ENCODE data around the gene LRRC8A.

Gene LRRC8A

GRCh38 chr9:128838338-128838737 lies 43.6 kb upstream of the LRRC8A start:
- TF ChIP-seq ZBTB7A (IDR thresholded peaks at IDR 0.05; ENCODE audit: low read depth), result no peak
- no peak for TF ChIP-seq CEBPB (IDR thresholded peaks at IDR 0.05)
- TF ChIP-seq EP300 (IDR thresholded peaks at IDR 0.05; ENCODE audit: borderline replicate concordance), result no peak
- TF ChIP-seq, protein P1, sequence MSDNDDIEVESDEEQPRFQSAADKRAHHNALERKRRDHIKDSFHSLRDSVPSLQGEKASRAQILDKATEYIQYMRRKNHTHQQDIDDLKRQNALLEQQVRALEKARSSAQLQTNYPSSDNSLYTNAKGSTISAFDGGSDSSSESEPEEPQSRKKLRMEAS (IDR thresholded peaks at IDR 0.05), result no peak
- no peak for TF ChIP-seq RAD21 (IDR thresholded peaks at IDR 0.05; ENCODE audit: low read depth)
- TF ChIP-seq, protein P2, sequence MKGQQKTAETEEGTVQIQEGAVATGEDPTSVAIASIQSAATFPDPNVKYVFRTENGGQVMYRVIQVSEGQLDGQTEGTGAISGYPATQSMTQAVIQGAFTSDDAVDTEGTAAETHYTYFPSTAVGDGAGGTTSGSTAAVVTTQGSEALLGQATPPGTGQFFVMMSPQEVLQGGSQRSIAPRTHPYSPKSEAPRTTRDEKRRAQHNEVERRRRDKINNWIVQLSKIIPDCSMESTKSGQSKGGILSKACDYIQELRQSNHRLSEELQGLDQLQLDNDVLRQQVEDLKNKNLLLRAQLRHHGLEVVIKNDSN (IDR thresholded peaks at IDR 0.05), result no peak
- TF ChIP-seq, protein P3, sequence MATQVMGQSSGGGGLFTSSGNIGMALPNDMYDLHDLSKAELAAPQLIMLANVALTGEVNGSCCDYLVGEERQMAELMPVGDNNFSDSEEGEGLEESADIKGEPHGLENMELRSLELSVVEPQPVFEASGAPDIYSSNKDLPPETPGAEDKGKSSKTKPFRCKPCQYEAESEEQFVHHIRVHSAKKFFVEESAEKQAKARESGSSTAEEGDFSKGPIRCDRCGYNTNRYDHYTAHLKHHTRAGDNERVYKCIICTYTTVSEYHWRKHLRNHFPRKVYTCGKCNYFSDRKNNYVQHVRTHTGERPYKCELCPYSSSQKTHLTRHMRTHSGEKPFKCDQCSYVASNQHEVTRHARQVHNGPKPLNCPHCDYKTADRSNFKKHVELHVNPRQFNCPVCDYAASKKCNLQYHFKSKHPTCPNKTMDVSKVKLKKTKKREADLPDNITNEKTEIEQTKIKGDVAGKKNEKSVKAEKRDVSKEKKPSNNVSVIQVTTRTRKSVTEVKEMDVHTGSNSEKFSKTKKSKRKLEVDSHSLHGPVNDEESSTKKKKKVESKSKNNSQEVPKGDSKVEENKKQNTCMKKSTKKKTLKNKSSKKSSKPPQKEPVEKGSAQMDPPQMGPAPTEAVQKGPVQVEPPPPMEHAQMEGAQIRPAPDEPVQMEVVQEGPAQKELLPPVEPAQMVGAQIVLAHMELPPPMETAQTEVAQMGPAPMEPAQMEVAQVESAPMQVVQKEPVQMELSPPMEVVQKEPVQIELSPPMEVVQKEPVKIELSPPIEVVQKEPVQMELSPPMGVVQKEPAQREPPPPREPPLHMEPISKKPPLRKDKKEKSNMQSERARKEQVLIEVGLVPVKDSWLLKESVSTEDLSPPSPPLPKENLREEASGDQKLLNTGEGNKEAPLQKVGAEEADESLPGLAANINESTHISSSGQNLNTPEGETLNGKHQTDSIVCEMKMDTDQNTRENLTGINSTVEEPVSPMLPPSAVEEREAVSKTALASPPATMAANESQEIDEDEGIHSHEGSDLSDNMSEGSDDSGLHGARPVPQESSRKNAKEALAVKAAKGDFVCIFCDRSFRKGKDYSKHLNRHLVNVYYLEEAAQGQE (IDR thresholded peaks at IDR 0.05; ENCODE audit: low read depth), result no peak
- no peak for TF ChIP-seq TEAD4 (IDR thresholded peaks at IDR 0.05)
- TF ChIP-seq FOXM1 (IDR thresholded peaks at IDR 0.05; ENCODE audit: borderline replicate concordance, low read depth), result no peak
- TF ChIP-seq TAF1 (IDR thresholded peaks at IDR 0.05; ENCODE audit: low read depth), result no peak

- TF ChIP-seq EGR1 (IDR thresholded peaks at IDR 0.05), result no peak
- TF ChIP-seq, protein P1 (IDR thresholded peaks at IDR 0.05), result no peak
- no peak for TF ChIP-seq ZBTB7A (IDR thresholded peaks at IDR 0.05; ENCODE audit: low read depth)
- TF ChIP-seq YY1 (IDR thresholded peaks at IDR 0.05; ENCODE audit: low read depth), result no peak
- no peak for TF ChIP-seq TEAD4 (IDR thresholded peaks at IDR 0.05)
- no peak for TF ChIP-seq NFIC (IDR thresholded peaks at IDR 0.05)
- TF ChIP-seq, protein P2 (IDR thresholded peaks at IDR 0.05), result no peak
- TF ChIP-seq EP300 (IDR thresholded peaks at IDR 0.05; ENCODE audit: borderline replicate concordance), result no peak
- no peak for TF ChIP-seq CEBPB (IDR thresholded peaks at IDR 0.05)
- TF ChIP-seq, protein P3 (IDR thresholded peaks at IDR 0.05; ENCODE audit: low read depth), result no peak
- no peak for TF ChIP-seq CREB1 (IDR thresholded peaks at IDR 0.05; ENCODE audit: low read depth)
- TF ChIP-seq TCF12 (IDR thresholded peaks at IDR 0.05; ENCODE audit: low read depth), result no peak
- TF ChIP-seq RAD21 (IDR thresholded peaks at IDR 0.05; ENCODE audit: low read depth), result no peak
- no peak for TF ChIP-seq FOXM1 (IDR thresholded peaks at IDR 0.05; ENCODE audit: borderline replicate concordance, low read depth)
- no peak for TF ChIP-seq TAF1 (IDR thresholded peaks at IDR 0.05; ENCODE audit: low read depth)
These were observed 41.4 kb upstream of the LRRC8A start for GRCh38 chr9:128840524-128840923.

DNA sequence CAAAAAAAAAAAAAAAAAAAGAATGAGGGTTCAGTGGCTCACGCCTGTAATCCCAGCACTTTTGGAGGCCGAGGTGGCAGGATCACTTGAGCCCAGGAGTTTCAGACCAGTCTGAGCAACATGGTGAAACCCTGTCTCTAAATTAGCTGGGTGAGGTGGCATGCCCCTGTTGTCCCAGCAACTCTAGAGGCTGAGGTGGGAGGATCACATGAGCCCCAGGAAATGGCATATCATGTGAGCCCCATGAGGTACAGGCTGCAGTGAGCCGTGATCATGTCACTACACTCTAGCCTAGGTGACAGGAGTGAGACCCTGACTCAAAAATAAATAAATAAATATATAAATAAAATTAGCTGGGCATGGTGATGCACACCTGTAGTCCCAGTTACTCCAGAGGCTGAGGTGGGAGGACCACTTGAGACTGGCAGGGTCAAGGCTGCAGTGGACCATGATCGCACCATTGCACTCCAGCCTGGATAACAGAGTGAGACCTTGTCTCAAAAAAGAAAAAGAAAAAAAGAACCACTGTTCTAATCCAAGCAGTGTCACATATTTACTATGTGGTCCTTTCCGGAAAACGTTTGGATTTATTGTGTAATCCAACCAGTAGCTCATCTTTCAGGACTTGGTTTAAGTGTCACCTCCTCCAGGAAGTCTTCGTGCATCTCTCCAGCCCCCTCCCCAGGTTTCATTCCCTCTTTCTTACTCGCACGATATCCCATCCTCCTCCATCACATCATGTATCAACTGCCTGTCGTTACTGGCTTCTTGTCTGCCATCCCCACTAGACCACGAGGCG lies 40.0 kb upstream of the LRRC8A start:
- TF ChIP-seq CREB1 (IDR thresholded peaks at IDR 0.05; ENCODE audit: low read depth), result no peak
- TF ChIP-seq EGR1 (IDR thresholded peaks at IDR 0.05), result no peak
- no peak for TF ChIP-seq FOXM1 (IDR thresholded peaks at IDR 0.05; ENCODE audit: borderline replicate concordance, low read depth)

GRCh38 chr9:128845186-128845931 lies 36.6 kb upstream of the LRRC8A start:
- TF ChIP-seq, protein P3 (IDR thresholded peaks at IDR 0.05; ENCODE audit: low read depth), result no peak
- TF ChIP-seq TCF12 (IDR thresholded peaks at IDR 0.05; ENCODE audit: low read depth), result no peak
- TF ChIP-seq, protein P1 (IDR thresholded peaks at IDR 0.05), result no peak
- TF ChIP-seq NFIC (IDR thresholded peaks at IDR 0.05), result no peak
- TF ChIP-seq RAD21 (IDR thresholded peaks at IDR 0.05; ENCODE audit: low read depth), result no peak
- TF ChIP-seq ZBTB7A (IDR thresholded peaks at IDR 0.05; ENCODE audit: low read depth), result no peak
- no peak for TF ChIP-seq TEAD4 (IDR thresholded peaks at IDR 0.05)
- TF ChIP-seq TAF1 (IDR thresholded peaks at IDR 0.05; ENCODE audit: low read depth), result no peak
- TF ChIP-seq, protein P2 (IDR thresholded peaks at IDR 0.05), result no peak
- TF ChIP-seq CREB1 (IDR thresholded peaks at IDR 0.05; ENCODE audit: low read depth), result no peak
- TF ChIP-seq YY1 (IDR thresholded peaks at IDR 0.05; ENCODE audit: low read depth), result no peak
- no peak for TF ChIP-seq EP300 (IDR thresholded peaks at IDR 0.05; ENCODE audit: borderline replicate concordance)
- no peak for TF ChIP-seq FOXM1 (IDR thresholded peaks at IDR 0.05; ENCODE audit: borderline replicate concordance, low read depth)
- TF ChIP-seq EGR1 (IDR thresholded peaks at IDR 0.05), result no peak
- TF ChIP-seq CEBPB (IDR thresholded peaks at IDR 0.05), result no peak
